GM13976 (cell line): Measurements from ENCODE around the gene PEMT.
A peak's percentile ranks its signal among the peaks of the same experiment; 100 is the strongest.

Source experiments
- DNase-seq: peaks from one replicate; pipeline ENCODE4 v3.0.0; 2012; ENCODE audit warnings: low spot score
- CTCF ChIP-seq: IDR thresholded peaks from 2 replicates; pipeline ENCODE4 v1.5.1; 2012; ENCODE audit warnings: borderline replicate concordance, mild to moderate bottlenecking; ENCODE audit not compliant: insufficient read depth; ENCODE audit errors: extremely low read depth, missing control alignments, control extremely low read depth
- in situ Hi-C: fragments of 300-500 bp; cut with MboI; formaldehyde crosslinking; loops from one replicate; pipeline ENCODE4 v1.12.0; 2022; ENCODE audit warnings: low sequenced_read_pairs, mixed read lengths, inconsistent platforms; ENCODE audit not compliant: unreplicated experiment

Gene PEMT

GRCh38 chr17:17476865-17477467, 114.5 kb downstream of the PEMT start, which contains the start of gene MED9:
TSS of gene MED9 (plus strand) at chr17:17477000. CDS start at chr17:17477042, 42 bp downstream.
- TF ChIP-seq CTCF = no peak
- in situ Hi-C loops = no loop called here
- DNase-seq = peak; percentile 99

DNA sequence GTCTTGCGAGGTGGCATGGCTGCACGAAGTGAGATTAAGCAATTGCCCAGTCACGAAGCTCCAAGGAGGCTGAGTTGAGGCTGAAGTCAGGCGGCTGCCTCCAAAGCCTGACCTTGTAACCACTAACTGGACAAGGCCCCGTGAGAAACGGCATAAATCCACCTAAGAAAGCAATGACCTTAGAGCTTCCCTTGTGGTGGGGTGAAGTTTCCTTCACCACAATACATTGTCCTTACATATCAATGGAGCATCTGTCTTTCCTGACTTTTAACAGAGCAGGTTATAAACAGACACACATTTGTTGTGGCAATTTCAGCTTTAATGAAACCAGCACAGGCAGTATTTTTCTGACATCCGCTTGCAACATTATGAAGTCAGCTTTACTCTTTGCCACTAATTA, 117.2 kb downstream of the PEMT start:
- no peak for TF ChIP-seq CTCF
- no peak for DNase-seq
- in situ Hi-C loops = no loop called here

DNA sequence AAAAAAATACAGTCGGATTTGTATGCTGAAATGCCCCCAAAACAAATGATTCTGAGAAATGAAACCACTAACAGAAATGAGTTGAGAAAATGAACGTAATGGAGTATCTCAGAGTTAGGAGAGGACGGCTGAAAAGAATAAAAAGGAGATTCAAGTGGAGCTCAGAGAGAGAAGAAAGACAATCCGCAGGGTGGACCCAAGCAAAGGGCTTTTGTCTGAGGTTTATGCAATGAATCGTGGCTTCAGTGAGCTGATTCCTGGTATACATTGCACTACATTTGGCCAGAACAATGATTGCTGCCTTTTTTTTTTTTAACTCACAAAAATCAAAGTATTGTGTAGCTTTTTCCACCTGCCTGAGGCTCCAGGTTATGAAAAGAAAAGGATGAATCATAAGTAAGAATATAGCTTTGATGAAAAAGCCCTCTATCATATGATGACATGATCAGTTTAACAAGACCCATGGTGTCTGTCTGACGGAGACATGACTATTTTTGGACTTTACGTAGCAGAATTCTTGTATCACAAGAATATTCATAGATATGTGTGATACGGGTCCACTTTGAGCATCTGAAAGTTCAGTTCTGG, 119.1 kb downstream of the PEMT start:
- in situ Hi-C loops = no loop called here
- DNase-seq = no peak
- TF ChIP-seq CTCF = no peak

GRCh38 chr17:17469996-17470395, 121.5 kb downstream of the PEMT start:
- no peak for TF ChIP-seq CTCF
- no peak for DNase-seq
- in situ Hi-C loops = no loop called here

DNA sequence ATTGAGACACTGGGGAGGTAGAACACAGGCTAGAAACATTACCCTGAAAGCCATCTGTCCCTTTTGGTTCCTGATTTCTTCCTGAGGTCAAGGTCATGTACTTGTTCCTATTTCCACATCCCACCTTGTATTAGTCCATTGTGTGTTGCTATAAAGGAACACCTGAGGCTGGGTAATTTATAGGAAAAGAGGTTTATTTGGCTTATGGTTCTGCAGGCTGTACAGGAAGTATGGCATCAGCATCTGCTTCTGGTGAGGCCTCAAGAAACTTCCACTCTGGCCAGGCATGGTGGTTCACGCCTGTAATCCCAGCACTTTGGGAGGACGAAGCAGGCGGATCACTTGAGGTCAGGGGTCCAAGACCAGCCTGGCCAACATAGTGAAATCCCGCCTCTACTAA, 122.2 kb downstream of the PEMT start:
- in situ Hi-C loops = no loop called here
- no peak for DNase-seq
- no peak for TF ChIP-seq CTCF

DNA sequence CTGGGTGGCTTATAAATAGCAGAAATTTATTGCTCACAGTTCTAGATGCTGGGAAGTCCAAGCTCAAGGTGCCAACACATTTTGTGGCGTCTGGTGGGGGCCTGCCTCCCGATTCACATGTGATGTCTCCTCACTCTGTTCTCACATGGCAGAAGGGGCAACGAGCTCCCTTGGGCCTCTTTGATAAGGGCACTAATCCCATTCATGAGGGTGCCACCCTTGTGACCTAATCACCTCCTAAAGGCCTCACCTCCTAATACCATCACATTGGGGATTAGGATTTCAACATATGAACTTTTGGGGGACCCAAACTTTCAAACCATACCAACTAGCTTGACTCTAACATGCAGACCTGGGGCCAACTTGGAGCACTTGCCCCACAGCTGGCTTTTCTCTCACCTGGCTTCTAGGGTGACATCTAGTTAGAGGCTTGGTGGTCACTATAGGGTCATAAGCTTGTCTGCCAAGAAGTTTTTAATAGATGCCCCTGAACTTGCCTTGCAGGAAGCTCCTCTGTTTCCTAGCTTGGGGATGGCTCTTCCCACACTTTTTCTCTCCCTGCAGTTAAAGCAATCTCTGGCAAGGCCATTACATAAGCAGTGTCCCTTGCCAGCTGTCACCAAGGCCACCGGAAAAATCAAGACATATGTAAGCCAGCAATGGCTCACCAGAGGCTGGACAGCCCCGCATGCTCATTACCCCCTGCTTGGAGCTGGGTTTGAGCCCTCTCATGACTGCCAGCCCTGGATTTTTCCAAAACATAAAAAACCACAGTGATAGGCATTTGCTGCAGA, 123.1 kb downstream of the PEMT start:
- in situ Hi-C loops = no loop called here
- TF ChIP-seq CTCF = no peak
- no peak for DNase-seq
